Keratinocyte (primary cell): ENCODE results near the gene C2orf69. TPM values are rescaled to one million over a fixed set of nuclear protein-coding genes. Genes with fewer than 3 reads are reported as not detected.

Experiments used
- DNase-seq: peaks from one replicate; pipeline ENCODE4 v3.0.0-alpha.2; 2011; ENCODE audit warnings: low read depth, missing footprints, low spot score
- FAIRE-seq: peaks from 2 replicates; lab custom pipeline; 2011; peaks lifted over from hg19 to GRCh38; lab: Jason Lieb, UNC
- H2AFZ ChIP-seq: 2 replicates; pipeline ENCODE4 v1.6.0; 2012; ENCODE audit warnings: low read length, control low read depth, inconsistent platforms; ENCODE audit not compliant: control insufficient read depth
- H3K27ac ChIP-seq: 2 replicates; pipeline ENCODE4 v1.5.1; 2011; ENCODE audit warnings: low read length; ENCODE audit not compliant: control insufficient read depth, insufficient read depth
- H3K27me3 ChIP-seq: 3 replicates; pipeline ENCODE4 v1.6.0; 2011; ENCODE audit warnings: low read length; ENCODE audit not compliant: control insufficient read depth, insufficient read depth; ENCODE audit errors: extremely low read depth
- H3K36me3 ChIP-seq, 2 experiments: 2 replicates in 1 of 2; 3 replicates in 1 of 2; pipeline ENCODE4 v1.5.1; 2011; ENCODE audit warnings: low read length in 2 of 2, mild to moderate bottlenecking in 1 of 2; ENCODE audit not compliant: control insufficient read depth in 2 of 2, insufficient read depth in 2 of 2; ENCODE audit errors: extremely low read depth in 1 of 2
- H3K4me1 ChIP-seq: 3 replicates; pipeline ENCODE4 v1.5.1; 2011; ENCODE audit warnings: low read length; ENCODE audit not compliant: control insufficient read depth, insufficient read depth; ENCODE audit errors: extremely low read depth
- H3K4me2 ChIP-seq: 3 replicates; pipeline ENCODE4 v1.6.0; 2011; ENCODE audit warnings: low read depth, low read length; ENCODE audit not compliant: control insufficient read depth, insufficient read depth; ENCODE audit errors: extremely low read depth
- H3K4me3 ChIP-seq, 3 experiments: fragments of 200-600 bp in 1 of 3; sonication (generic) in 1 of 3; 2 replicates in 2 of 3; 3 replicates in 1 of 3; pipeline ENCODE4 v1.5.1; 2011 to 2016; ENCODE audit warnings: low read length in 3 of 3, mild to moderate bottlenecking in 3 of 3, control low read depth in 2 of 3, inconsistent platforms in 1 of 3, low read depth in 1 of 3, mixed read lengths in 1 of 3, mixed run types in 1 of 3, moderate library complexity in 1 of 3; ENCODE audit not compliant: control insufficient read depth in 2 of 3, insufficient read depth in 2 of 3; ENCODE audit errors: extremely low read depth in 1 of 3
- H3K79me2 ChIP-seq: 2 replicates; pipeline ENCODE4 v1.6.0; 2012; ENCODE audit warnings: low read length; ENCODE audit not compliant: control insufficient read depth, insufficient read depth
- H3K9ac ChIP-seq: 3 replicates; pipeline ENCODE4 v1.6.0; 2011; ENCODE audit warnings: low read length; ENCODE audit not compliant: control insufficient read depth, insufficient read depth; ENCODE audit errors: extremely low read depth
- H3K9me1 ChIP-seq: 3 replicates; pipeline ENCODE4 v1.6.0; 2011; ENCODE audit warnings: low read length; ENCODE audit not compliant: control insufficient read depth, insufficient read depth; ENCODE audit errors: extremely low read depth
- H3K9me3 ChIP-seq: 2 replicates; pipeline ENCODE4 v1.5.1; 2012; ENCODE audit warnings: low read depth, low read length; ENCODE audit not compliant: control insufficient read depth
- H4K20me1 ChIP-seq: 3 replicates; pipeline ENCODE4 v1.6.0; 2011; ENCODE audit warnings: low read length; ENCODE audit not compliant: control insufficient read depth, insufficient read depth; ENCODE audit errors: extremely low read depth
- CTCF ChIP-seq, 3 experiments: IDR thresholded peaks in 1 of 3; conservative IDR thresholded peaks in 1 of 3; optimal IDR thresholded peaks in 1 of 3; 2 replicates in 2 of 3; 3 replicates in 1 of 3; pipeline versions ENCODE3 to v1.5.1; 2011; ENCODE audit warnings: low read length in 3 of 3, mild to moderate bottlenecking in 3 of 3, moderate library complexity in 2 of 3, control low read depth in 1 of 3, inconsistent platforms in 1 of 3; ENCODE audit not compliant: insufficient read depth in 2 of 3; ENCODE audit errors: extremely low read depth in 1 of 3
- EZH2 ChIP-seq: IDR thresholded peaks from one replicate; pipeline ENCODE4 v1.6.1; 2012; ENCODE audit warnings: inconsistent platforms, mild to moderate bottlenecking, low read length, moderate library complexity
- dilution Hi-C: fragments of 300-500 bp; cut with MboI; formaldehyde crosslinking; loops from one replicate; pipeline ENCODE4 v1.7.0; 2020; ENCODE audit warnings: low sequenced_read_pairs; ENCODE audit not compliant: extremely low pct_ligation_motif_present
- polyA plus RNA-seq, 5 experiments: library from polyadenylated mRNA; depleted of rRNA in 3 of 5; stranded (reverse) in 3 of 5; stranded (forward) in 1 of 5; unstranded in 1 of 5; fragments of >200 nt; gene quantifications; 1 replicate in 1 of 5; 2 replicates in 3 of 5; 3 replicates in 1 of 5; pipeline versions ENCODE4 v1.2.1 to v1.2.3, GENCODE V29; 2011 to 2012; ENCODE audit warnings: missing spikeins in 2 of 5, low read depth in 1 of 5, low replicate concordance in 1 of 5

C2orf69 gene
- polyA plus RNA-seq, 1 donor (not counting 4 experiments of a cell fraction or from before 2014, with no cell fraction given), result 8.6 TPM

GRCh38 chr2:199926806-199927205, 15.7 kb downstream of the C2orf69 start:
- FAIRE-seq, result no peak
- TF ChIP-seq CTCF (optimal IDR thresholded peaks at IDR 0.05 in 1 of 3, IDR thresholded peaks at IDR 0.05 in 1 of 3, conservative IDR thresholded peaks at IDR 0.05 in 1 of 3; ENCODE audit: extremely low read depth in 1 of 3, insufficient read depth in 2 of 3, low read length in 3 of 3), result no peak
- no peak for TF ChIP-seq EZH2
- no peak overlapping the region for H2AFZ ChIP-seq
- dilution Hi-C loops, result no loop called here
- no peak for DNase-seq
- peaks cover 25% of the 10 kb centered on the region for H3K79me2 ChIP-seq
- H3K4me1 ChIP-seq, result no peaks in the 10 kb centered on the region
- no peak overlapping the region for H3K27ac ChIP-seq
- no peaks in the 10 kb centered on the region for H3K9me1 ChIP-seq
- peaks cover 0 to 4% of the 10 kb centered on the region in 2 experiments for H3K36me3 ChIP-seq
- H3K9me3 ChIP-seq, result no peaks in the 10 kb centered on the region
- no peak overlapping the region for H3K4me3 ChIP-seq
- H4K20me1 ChIP-seq, result no peaks in the 10 kb centered on the region
- no peaks in the 10 kb centered on the region for H3K27me3 ChIP-seq
- no peak overlapping the region for H3K9ac ChIP-seq
- H3K4me2 ChIP-seq, result no peak overlapping the region

- Histone ChIP-seq H2AFZ (no peak overlapping the region), H3K4me2 (no peak overlapping the region), H3K27ac (no peak overlapping the region), H3K9ac (no peak overlapping the region), H3K4me3 (no peak overlapping the region), H3K36me3 (peaks cover 5 to 8% of the 10 kb centered on the region in 2 experiments), H3K9me1 (no peaks in the 10 kb centered on the region), H3K9me3 (no peaks in the 10 kb centered on the region), H3K79me2 (peaks cover 12% of the 10 kb centered on the region), H4K20me1 (no peaks in the 10 kb centered on the region), H3K27me3 (no peaks in the 10 kb centered on the region), H3K4me1 (no peaks in the 10 kb centered on the region)
- no peak for FAIRE-seq
- dilution Hi-C loops, result no loop called here
- no peak for TF ChIP-seq EZH2
- TF ChIP-seq CTCF (optimal IDR thresholded peaks at IDR 0.05 in 1 of 3, IDR thresholded peaks at IDR 0.05 in 1 of 3, conservative IDR thresholded peaks at IDR 0.05 in 1 of 3; ENCODE audit: extremely low read depth in 1 of 3, insufficient read depth in 2 of 3, low read length in 3 of 3), result no peak
- DNase-seq, result no peak
Observed at GRCh38 chr2:199928226-199928625, 17.1 kb downstream of the C2orf69 start.
